Measurements from ENCODE around the gene TP53AIP1.

DNA sequence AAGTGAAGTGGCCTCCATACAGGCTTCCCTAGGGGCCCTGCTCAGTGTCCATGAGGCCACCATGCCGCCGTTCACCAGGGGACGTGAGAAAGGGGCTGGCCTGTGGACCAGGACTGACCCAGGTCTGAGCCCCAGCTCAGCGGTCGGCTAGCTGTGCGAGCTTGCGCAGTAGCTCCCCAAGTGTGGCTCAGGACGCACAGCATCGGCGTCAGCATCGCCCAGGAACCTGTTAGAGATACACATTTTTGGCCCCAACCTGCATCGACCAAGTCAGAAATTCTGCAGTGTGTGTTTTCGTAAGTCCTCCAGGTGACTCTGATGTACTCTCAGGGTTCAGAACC lies 429 bp downstream of the TP53AIP1 start:
- TF ChIP-seq, protein P1, sequence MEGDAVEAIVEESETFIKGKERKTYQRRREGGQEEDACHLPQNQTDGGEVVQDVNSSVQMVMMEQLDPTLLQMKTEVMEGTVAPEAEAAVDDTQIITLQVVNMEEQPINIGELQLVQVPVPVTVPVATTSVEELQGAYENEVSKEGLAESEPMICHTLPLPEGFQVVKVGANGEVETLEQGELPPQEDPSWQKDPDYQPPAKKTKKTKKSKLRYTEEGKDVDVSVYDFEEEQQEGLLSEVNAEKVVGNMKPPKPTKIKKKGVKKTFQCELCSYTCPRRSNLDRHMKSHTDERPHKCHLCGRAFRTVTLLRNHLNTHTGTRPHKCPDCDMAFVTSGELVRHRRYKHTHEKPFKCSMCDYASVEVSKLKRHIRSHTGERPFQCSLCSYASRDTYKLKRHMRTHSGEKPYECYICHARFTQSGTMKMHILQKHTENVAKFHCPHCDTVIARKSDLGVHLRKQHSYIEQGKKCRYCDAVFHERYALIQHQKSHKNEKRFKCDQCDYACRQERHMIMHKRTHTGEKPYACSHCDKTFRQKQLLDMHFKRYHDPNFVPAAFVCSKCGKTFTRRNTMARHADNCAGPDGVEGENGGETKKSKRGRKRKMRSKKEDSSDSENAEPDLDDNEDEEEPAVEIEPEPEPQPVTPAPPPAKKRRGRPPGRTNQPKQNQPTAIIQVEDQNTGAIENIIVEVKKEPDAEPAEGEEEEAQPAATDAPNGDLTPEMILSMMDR (conservative IDR thresholded peaks at IDR 0.05; ENCODE audit: low read depth, low read length): no peak
- TF ChIP-seq EZH2 (IDR thresholded peaks at IDR 0.05; ENCODE audit: borderline replicate concordance, low read depth, low read length, poor library complexity, severe bottlenecking): no peak

Measured in A673 (cell line).